AG04449 (cell line): ENCODE measurements around the gene KEL.

Source experiments
- CTCF ChIA-PET: fragments of 350-600 bp; formaldehyde crosslinking; extraction: SDS; loops from one replicate; lab custom pipeline; 2021; ENCODE audit warnings: antibody characterized with exemption; lab: Yijun Ruan, JAX
- POLR2A ChIA-PET: fragments of 400-600, 350-600 bp; formaldehyde crosslinking; extraction: SDS; loops from one replicate; lab custom pipeline; 2020; ENCODE audit warnings: antibody characterized with exemption, inconsistent platforms; lab: Yijun Ruan, JAX
- DNase-seq: peaks from one replicate; pipeline ENCODE4 v3.0.0-alpha.2; 2010; ENCODE audit warnings: low read depth, low spot score
- H3K4me3 ChIP-seq: 2 replicates; pipeline ENCODE4 v1.5.1; 2011; ENCODE audit warnings: low read depth, mild to moderate bottlenecking, control low read depth, low read length
- CTCF ChIP-seq: IDR thresholded peaks from one replicate; pipeline ENCODE4 v1.5.1; 2011; ENCODE audit warnings: mild to moderate bottlenecking, moderate library complexity, low read length, control low read depth, inconsistent platforms; ENCODE audit not compliant: insufficient read depth; ENCODE audit errors: missing control alignments

Gene KEL

GRCh38 chr7:142956951-142957623 lies 5.1 kb downstream of the KEL start:
- POLR2A ChIA-PET: no interaction called here
- CTCF ChIA-PET: interaction anchor here (1.3 kb wide), 1 partner anchor 258 kb away, joined by 3 read pairs; no protein-coding TSS in a partner anchor
- no peak for DNase-seq
- no peak overlapping the region for H3K4me3 ChIP-seq
- no peak for TF ChIP-seq CTCF

- no peak for TF ChIP-seq CTCF
- no peak for DNase-seq
- POLR2A ChIA-PET: no interaction called here
- no peak overlapping the region for H3K4me3 ChIP-seq
- CTCF ChIA-PET: no interaction called here
Observed at GRCh38 chr7:142954680-142955268, 7.4 kb downstream of the KEL start.

- CTCF ChIA-PET: no interaction called here
- no peak overlapping the region for H3K4me3 ChIP-seq
- no peak for TF ChIP-seq CTCF
- DNase-seq: no peak
- POLR2A ChIA-PET: no interaction called here
Observed at GRCh38 chr7:142950235-142950634, 11.9 kb downstream of the KEL start.

- no peak overlapping the region for H3K4me3 ChIP-seq
- no peak for DNase-seq
- TF ChIP-seq CTCF: no peak
- ChIA-PET POLR2A (no interaction called here), CTCF (no interaction called here)
Observed at GRCh38 chr7:142948603-142949002, 13.6 kb downstream of the KEL start.

- TF ChIP-seq CTCF: no peak
- ChIA-PET POLR2A (no interaction called here), CTCF (no interaction called here)
- H3K4me3 ChIP-seq: no peak overlapping the region
- no peak for DNase-seq
Observed at GRCh38 chr7:142945001-142945400, 17.2 kb downstream of the KEL start.

- H3K4me3 ChIP-seq: no peak overlapping the region
- POLR2A ChIA-PET: no interaction called here
- no peak for TF ChIP-seq CTCF
- CTCF ChIA-PET: no interaction called here
- no peak for DNase-seq
Observed at GRCh38 chr7:142943706-142944268, 18.4 kb downstream of the KEL start.
